T47D (cell line): ENCODE data around the gene USP32.

ENCODE experiments used
- DNase-seq, 2 experiments: peaks; one replicate each; pipeline versions ENCODE4 v3.0.0 to v3.0.0-alpha.2; 2011 to 2012; ENCODE audit warnings: low read depth in 1 of 2, low spot score in 1 of 2
- JUND ChIP-seq: IDR thresholded peaks from 2 replicates; pipeline ENCODE4 v1.6.1; 2012; ENCODE audit warnings: low read depth
- in situ Hi-C: cut with HindIII; loops from 2 replicates; pipeline ENCODE4 v1.10.0; 2016; ENCODE audit warnings: low sequenced_read_pairs, low pct_unique_long_range_greater_than_20kb

The USP32 gene

GRCh38 chr17:60284709-60285108 is 107.2 kb downstream of the USP32 start:
- in situ Hi-C loops: no loop called here
- DNase-seq: no peak

DNA sequence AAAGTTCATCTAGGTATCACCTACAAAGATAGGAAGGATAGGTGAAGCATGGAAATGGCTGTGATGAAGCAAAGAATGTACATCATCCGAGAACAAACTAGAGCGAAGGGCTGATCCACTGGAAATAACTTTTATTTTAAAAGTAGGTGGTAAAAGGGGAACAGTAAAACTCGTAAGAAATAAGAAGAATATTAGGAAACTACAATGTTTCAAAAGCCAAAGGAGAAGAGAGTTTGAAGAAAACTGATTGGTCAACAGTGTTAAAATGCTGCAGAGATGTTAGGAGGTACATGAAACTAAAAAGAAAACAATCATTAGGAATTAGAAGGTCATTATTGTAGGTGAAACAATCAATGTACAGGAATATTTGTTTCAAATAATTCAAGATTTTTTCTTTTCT is 108.1 kb downstream of the USP32 start:
- in situ Hi-C loops: no loop called here
- DNase-seq: no peak
- TF ChIP-seq JUND: no peak

More at GRCh38 chr17:60284709-60285108, 107.2 kb downstream of the USP32 start:
- TF ChIP-seq JUND: no peak

DNA sequence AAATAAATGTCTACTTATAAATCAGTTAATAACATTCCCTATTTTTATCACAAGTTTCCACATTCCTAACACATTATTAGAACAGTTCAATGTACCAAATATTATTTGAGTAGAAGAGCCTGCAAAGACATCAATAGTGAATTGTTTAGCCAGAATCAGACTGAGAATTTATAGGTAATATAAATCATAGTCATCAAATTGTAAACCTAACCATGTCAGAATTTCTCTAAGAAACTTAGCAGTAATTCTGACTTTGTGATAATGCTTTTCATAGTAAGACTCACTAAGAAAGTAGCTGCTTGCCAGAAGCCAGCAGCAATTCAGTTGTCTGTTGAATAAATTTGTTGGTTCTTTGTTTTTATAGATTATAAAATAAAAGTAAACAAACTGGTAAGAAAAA is 111.3 kb downstream of the USP32 start:
- in situ Hi-C loops: no loop called here
- TF ChIP-seq JUND: no peak
- no peak for DNase-seq

DNA sequence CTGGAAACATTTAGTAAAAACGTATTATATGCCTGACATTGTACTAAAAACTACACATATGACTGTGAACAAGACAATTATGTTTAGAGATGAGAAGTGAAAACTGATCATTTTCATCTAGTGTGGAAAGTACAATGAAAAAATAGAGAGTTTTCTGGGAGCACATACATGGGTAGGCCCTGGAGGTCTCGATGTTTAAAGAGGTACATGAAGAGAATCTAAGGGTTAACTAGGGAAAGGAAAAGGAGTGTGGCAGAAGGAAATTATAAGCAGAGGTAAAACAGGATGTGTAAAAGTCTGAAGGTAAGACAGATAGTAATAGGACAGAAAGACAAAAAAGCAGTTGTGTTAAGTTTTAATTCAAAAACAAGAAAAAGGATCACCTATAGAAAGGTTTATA is 113.7 kb downstream of the USP32 start:
- in situ Hi-C loops: no loop called here
- no peak for DNase-seq
- TF ChIP-seq JUND: no peak

DNA sequence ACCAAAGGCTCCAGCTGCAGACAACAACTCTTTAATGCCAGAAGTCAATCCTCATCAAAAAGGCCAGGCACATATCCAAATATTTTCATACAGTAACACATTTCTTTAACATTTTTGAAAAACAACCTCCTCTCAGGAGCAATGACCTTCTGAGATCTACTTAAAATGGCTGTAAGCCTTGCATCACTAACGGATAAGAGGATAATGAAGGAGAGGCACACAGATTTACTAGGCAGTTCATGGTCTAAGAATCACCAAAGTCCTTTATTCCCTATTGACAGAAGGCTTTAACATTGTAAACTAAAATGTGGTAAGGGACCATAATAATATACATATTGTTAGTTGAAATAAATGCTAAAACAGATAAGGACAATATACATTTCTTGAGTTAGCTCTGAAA is 114.7 kb downstream of the USP32 start:
- no peak for TF ChIP-seq JUND
- in situ Hi-C loops: no loop called here

DNA sequence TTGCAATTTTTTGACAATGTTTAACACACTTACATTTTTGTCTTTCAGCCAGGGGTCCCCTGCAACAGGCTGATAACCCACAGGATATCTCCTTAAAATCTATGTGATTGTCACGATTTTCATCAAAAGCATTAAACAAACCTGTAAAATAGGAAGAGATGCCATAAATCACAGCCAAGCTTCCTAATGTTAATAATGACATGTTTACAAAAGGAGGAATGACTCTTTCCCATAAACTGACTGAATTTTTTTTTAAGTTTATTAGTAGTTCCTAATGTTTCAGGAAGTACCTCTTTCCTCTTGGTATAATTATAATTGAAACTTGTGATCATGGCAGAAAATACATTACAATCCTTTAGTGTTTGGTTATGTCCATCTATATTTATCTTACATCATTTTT is 122.5 kb downstream of the USP32 start:
- no peak for TF ChIP-seq JUND
- DNase-seq: no peak
- in situ Hi-C loops: no loop called here

More for the DNA sequence above, 114.7 kb downstream of the USP32 start:
- DNase-seq: no peak

DNA sequence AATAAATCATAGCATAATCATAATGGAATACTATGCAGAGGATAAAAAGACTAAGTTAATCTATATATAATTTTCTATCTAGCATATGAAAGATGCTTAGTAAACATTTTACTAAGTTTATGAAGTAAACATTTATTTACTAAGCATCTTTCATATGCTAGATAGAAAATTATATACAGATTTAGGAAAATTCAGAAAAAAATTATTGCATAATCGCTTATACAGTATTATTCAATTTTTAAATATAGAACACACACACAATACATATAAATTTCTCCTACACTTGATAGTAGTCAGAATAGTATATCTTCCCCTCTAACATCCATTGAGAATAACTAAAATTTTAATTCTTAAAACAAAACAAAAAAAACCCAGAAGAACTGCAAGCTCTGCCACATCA is 131.4 kb downstream of the USP32 start:
- in situ Hi-C loops: no loop called here
- DNase-seq: no peak
- no peak for TF ChIP-seq JUND

GRCh38 chr17:60258313-60258712 is 133.6 kb downstream of the USP32 start:
- in situ Hi-C loops: no loop called here
- DNase-seq: no peak
- TF ChIP-seq JUND: no peak

GRCh38 chr17:60256174-60256573 is 135.8 kb downstream of the USP32 start:
- TF ChIP-seq JUND: no peak
- no peak for DNase-seq
- in situ Hi-C loops: no loop called here

DNA sequence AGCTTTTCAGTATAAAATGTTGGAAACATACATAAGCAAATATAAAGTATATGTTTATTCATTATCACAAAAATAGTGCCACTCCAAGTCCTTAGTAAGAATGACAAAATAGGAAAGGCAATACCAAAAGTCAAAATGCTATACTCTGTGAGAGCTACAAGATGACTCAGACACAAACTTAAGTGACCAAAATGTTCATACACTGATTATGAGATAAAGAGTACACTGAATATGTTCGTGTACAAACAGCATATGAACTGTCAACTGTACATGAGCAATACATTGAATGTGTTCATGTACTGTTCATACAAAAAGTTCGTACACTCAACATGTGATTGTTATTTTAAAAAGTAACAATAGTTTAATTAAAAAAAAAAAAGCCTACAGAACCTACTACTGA is 138.9 kb downstream of the USP32 start:
- TF ChIP-seq JUND: no peak
- no peak for DNase-seq

DNA sequence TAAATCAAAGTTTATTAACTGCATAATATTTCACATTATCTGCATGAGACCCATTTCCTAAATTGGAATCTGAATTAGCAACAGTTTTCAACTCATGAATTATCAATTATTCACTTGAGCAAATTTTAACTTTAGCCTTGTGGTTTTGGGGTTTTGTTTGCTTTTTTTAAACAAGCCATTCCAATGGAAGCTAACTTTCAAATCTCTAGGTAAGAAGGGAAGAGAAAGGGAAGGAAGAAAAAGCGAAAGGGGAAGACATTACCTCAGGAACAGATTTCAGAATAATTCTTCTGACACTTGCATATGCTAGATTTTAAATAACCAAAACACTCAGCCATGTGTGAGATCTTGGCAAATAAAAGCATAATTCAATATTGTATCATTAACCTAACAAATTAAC is 139.5 kb downstream of the USP32 start:
- in situ Hi-C loops: no loop called here
- TF ChIP-seq JUND: no peak
- DNase-seq: no peak

More for the DNA sequence above, 138.9 kb downstream of the USP32 start:
- in situ Hi-C loops: no loop called here

- no peak for TF ChIP-seq JUND
- in situ Hi-C loops: no loop called here
- DNase-seq: no peak
Observed at GRCh38 chr17:60249290-60249826, 142.6 kb downstream of the USP32 start.

DNA sequence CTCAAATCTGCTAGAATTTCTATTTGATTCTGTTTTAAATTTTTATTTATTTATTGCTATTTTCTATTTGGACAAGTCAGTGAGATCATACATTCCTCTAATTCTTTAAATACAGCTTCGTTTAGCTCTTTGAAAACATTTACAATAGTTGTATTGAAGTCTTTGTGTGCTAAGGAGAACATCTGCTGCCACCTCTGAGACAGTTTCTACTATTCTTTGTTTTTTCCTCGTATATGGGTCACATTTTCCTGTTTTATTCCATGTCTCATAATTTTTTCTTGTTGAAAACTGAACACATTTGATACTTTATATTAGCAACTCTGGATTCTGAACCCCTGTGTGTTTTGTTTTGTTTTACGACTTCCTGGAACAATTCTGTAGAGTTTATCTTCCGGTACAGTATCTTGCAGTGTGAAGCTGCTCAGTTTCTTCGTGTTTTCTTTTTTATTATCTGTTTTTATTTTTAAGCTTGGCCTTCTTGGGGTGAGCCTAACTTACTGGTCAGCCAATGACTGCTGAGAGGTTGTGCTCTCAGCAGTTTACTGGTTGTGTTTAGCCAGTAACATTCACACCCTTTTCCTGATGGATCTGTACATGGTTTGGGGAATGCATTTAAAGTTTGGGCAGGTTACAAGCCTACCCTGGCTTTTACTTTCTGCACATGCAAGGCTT is 143.2 kb downstream of the USP32 start:
- in situ Hi-C loops: no loop called here
- DNase-seq: no peak
- TF ChIP-seq JUND: no peak
